Neural cell (in vitro differentiated cells): ENCODE data around the gene SLC13A3.

Experiments used
- EZH2 ChIP-seq: fragments of 200-600, 300-800 bp; shearing (Covaris generic), sonication (generic); IDR thresholded peaks from 2 replicates; pipeline ENCODE4 v1.6.1; 2014; ENCODE audit warnings: antibody characterized with exemption, low read length, borderline replicate concordance, mild to moderate bottlenecking; ENCODE audit not compliant: insufficient read depth, poor library complexity, severe bottlenecking
- POLR2AphosphoS5 ChIP-seq: IDR thresholded peaks from 2 replicates; pipeline ENCODE4 v1.6.1; 2012
- REST ChIP-seq: IDR thresholded peaks from 2 replicates; pipeline ENCODE4 v1.6.1; 2012; ENCODE audit warnings: borderline replicate concordance
- TF ChIP-seq, protein P1 (sequence below): fragments of 450-650 bp; IDR thresholded peaks from 2 replicates; pipeline ENCODE4 v1.5.1; 2014; ENCODE audit warnings: antibody characterized with exemption, mild to moderate bottlenecking, moderate library complexity; ENCODE audit not compliant: poor library complexity, severe bottlenecking

- TF ChIP-seq, protein P1, sequence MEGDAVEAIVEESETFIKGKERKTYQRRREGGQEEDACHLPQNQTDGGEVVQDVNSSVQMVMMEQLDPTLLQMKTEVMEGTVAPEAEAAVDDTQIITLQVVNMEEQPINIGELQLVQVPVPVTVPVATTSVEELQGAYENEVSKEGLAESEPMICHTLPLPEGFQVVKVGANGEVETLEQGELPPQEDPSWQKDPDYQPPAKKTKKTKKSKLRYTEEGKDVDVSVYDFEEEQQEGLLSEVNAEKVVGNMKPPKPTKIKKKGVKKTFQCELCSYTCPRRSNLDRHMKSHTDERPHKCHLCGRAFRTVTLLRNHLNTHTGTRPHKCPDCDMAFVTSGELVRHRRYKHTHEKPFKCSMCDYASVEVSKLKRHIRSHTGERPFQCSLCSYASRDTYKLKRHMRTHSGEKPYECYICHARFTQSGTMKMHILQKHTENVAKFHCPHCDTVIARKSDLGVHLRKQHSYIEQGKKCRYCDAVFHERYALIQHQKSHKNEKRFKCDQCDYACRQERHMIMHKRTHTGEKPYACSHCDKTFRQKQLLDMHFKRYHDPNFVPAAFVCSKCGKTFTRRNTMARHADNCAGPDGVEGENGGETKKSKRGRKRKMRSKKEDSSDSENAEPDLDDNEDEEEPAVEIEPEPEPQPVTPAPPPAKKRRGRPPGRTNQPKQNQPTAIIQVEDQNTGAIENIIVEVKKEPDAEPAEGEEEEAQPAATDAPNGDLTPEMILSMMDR: no peak
- TF ChIP-seq POLR2AphosphoS5 (no peak), EZH2 (no peak), REST (no peak)
These were observed 141.7 kb downstream of the SLC13A3 start for GRCh38 chr20:46509523-46509922.
